Stimulated activated CD8-positive, alpha-beta memory T cell treated with anti-CD3 and anti-CD28 coated beads, Interleukin-7, amount 100 ng/mL, for 4 hours (primary cell): Measurements from ENCODE around the gene C5orf63.
"Not testable (repeated sequence)": the region's sequence is repeated elsewhere in the genome, so short reads cannot be mapped to it uniquely, and the experiment has no call there.

Experiments used
- DNase-seq, 2 donors: peaks; one replicate each; pipeline ENCODE4 v3.0.0-alpha.2; 2020; ENCODE audit warnings: low read depth in 2 of 2

C5orf63 gene

DNA sequence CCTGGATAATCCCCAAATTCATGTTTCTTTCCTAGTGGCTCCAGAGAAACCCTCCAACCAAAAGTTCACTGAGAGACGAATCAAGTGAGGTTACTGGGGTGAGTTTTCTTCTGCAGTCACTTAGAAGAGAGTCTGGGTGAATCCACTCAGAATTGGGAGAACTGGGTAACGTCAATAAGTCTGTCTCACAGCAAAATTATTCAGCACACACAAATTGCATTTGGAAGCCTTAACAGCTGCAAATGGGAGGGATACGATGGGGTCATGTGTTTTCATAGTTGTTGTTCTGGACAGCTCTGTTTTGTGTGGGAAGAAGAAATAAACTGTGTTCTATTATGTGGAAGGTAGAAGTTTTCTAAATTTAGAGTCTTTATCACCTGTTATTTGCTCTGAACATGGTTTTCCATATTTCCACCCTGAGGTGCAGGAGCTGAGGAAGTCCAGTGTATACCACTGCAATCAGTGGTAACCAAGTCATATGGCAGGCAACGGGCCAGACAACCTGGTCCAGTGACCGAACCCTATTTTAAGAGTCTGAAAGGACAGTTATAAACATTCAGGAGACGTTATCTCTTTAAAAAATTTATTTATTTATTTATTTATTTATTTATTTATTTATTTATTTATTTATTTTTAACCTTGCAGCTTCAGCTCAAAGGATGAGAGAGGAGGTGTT is 64.9 kb downstream of the C5orf63 start:
- DNase-seq = no peak

DNA sequence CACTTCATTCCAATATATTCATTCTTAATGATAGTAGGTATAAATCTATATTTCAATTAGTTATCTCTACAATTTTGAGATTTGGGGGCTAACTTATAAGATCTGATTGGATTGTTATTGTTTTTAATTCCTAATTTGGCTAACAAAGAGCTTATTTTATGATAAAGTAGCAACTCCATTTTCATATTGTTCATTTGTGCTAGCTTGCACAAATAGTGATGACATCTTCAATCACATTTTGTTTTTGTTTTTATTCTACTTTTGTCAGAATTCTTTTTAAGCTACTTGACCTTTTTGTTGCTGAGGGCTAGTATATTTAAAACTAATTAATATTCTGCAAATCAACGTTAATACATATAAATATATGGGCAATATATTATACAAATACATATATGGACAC is 65.8 kb downstream of the C5orf63 start:
- DNase-seq = no peak

DNA sequence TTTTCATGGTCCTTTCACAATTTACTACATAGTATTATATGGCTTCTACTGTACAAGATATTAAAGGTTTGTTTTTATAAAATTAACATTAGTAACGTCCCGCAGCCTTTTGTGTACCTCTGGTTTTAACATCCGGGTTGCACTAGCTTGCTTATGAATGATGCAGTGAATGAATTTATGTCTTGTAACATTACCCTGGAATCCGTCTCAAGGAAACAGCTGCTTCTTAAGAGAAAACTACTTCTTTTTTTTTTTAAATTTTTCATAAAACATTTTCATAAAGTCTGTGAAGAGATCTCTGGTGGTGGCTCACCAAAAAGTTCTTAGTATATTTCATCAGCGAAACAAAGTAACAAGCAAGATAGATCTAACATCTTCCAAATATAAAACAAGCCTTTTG is 66.6 kb downstream of the C5orf63 start:
- DNase-seq = no peak

DNA sequence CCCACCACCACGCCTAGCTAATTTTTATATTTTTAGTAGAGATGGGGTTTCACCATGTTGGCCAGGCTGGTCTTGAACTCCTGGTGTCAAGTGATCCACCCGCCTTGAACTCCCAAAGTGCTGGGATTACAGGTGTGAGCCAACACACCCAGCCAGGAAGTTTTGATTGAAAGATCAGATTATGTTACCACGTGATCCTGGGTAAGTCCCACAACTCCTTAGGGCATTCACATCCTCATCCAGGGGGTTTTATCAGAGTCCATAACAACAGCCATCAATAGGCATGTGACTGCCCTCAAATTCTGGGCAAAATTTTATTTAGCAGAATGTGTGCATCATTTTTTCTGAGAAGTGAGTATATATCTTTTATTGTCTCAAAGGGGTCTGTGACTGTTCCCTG is 68.0 kb downstream of the C5orf63 start:
- DNase-seq = not testable (repeated sequence)

DNA sequence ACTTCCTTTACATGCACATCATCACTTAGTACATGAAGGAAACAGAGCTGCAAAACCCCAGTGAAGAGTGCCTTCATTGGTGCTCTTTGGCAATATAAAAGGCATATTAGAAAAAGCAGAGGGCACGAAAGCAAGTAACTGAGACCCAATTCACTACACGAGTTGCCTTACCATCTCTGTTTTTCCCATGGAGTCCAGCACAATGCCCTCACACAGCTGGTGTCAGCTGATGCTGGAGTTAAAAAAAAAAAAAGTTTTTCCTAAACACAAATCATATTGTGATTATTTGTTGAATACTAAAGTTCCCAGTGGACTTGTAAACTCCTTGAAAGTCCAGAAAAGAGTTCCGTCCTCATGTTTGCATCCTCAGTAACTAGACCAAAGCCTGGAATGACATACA is 68.6 kb downstream of the C5orf63 start:
- DNase-seq = no peak

DNA sequence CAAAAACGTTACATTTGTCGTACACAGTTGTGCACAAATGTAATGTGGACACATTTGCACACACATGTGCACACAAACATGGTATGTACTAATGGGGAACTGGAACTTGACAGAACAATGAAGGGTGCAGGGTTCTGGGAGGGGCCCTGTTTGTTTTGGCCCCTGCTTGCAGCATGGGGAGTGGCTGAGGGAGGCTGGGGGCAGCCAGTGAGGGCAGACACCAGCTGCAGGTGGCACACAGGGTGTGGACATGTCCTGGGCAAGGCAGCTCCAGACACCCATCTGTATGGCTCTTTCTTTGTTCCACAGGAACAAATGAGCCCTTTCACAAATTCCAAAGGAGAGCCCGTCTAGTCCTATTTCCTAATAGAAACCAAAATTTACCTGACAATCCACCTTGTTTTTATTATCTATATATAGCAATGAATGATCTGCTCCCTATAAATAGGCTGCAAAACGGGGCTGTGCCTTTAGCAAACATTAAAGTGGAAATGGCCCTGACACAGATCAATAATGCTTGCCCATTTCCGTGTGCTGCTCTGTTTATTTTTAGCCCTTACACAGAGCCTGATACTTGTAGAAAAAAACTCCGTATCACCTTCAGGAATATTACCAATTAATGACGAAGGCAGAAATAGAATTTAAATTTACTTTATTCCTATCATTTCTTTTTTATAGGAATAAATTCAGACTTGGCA is 69.4 kb downstream of the C5orf63 start:
- no peak for DNase-seq

DNA sequence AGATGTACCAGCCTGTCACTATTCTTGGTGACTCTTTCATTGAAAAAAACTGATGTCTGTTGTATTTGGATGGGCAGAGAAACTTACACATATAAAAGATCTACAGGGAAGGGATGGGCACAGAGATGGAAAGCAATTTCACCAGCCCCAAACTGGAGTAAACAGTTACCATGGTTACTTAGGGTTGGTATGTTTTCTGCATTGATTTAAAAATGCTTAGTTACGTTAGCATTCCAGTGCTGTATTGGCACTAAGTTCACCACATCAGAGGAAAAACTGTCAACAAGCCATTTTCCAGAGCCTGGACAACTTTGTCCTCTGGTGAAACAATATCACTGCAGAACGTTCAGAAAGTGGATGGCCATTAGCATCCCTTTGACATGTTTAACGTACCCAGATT is 70.9 kb downstream of the C5orf63 start:
- no peak for DNase-seq

DNA sequence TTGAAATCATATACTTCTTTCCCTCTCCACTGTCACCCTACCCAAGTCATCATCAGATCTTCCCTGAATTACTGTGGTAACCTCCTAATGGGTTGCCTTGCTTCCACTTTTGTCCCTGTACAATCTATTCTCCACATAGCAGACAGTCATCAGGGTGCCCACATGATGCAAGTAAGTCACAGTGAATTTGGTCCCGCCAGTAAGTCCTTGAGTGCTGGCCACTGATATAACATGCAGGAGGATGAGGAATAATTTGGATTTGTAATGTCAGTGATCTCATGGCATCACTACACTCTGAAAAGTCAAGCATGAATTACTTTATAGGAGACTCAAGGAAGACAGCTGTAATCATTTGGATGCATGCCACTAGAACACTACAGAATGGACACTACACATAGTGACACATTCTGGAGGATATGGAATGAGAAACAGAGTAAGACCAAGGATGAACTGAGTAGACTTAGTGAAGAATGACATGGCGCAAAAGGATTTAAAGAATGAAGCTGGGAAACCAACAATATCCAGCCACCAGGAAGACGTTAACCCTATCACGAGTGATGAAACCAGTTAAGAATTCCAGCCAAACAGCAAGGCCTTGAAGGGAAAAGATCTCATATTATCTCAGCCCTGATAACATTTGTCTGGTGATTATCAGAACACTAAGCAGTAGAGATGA is 71.5 kb downstream of the C5orf63 start:
- DNase-seq = no peak
